Ascending aorta (tissue), 2 donors: Measurements from ENCODE around the gene ZSCAN26. TPM values are rescaled to one million over a fixed set of nuclear protein-coding genes. Genes with fewer than 3 reads are reported as not detected.
"Not testable (repeated sequence)": the region's sequence is repeated elsewhere in the genome, so short reads cannot be mapped to it uniquely, and the experiment has no call there.

Experiments
- DNase-seq, 2 donors: peaks; one replicate each; pipeline ENCODE4 v3.0.0-alpha.2; 2019; ENCODE audit warnings: low spot score in 2 of 2
- H3K27ac ChIP-seq, 2 donors: fragments of 200-600 bp; sonication (generic); one replicate each; pipeline ENCODE4 v1.5.1; 2016 to 2017; ENCODE audit warnings: mild to moderate bottlenecking in 1 of 2
- H3K27me3 ChIP-seq: fragments of 200-600 bp; sonication (generic); one replicate; pipeline ENCODE4 v1.5.1; 2017
- H3K36me3 ChIP-seq, 2 donors: fragments of 200-600 bp; sonication (generic); one replicate each; pipeline ENCODE4 v1.5.1; 2016
- H3K4me1 ChIP-seq, 2 donors: fragments of 200-600 bp; sonication (generic); one replicate each; pipeline ENCODE4 v1.5.1; 2016 to 2017; ENCODE audit warnings: mild to moderate bottlenecking in 1 of 2
- H3K4me3 ChIP-seq, 2 donors: fragments of 200-600 bp; sonication (generic); one replicate each; pipeline ENCODE4 v1.5.1; 2016 to 2017; ENCODE audit warnings: mild to moderate bottlenecking in 1 of 2
- H3K9me3 ChIP-seq, 2 donors: fragments of 200-600 bp; sonication (generic); one replicate each; pipeline ENCODE4 v1.5.1; 2016
- CTCF ChIP-seq, 3 experiments: fragments of 200-600 bp in 2 of 3; fragments of 450-650 bp in 1 of 3; sonication (generic) in 2 of 3; IDR thresholded peaks; one replicate each; pipeline ENCODE4 v1.5.1; 2016 to 2019; ENCODE audit warnings: antibody characterized with exemption in 3 of 3, mild to moderate bottlenecking in 1 of 3, moderate library complexity in 1 of 3
- intact Hi-C: fragments of 100-400 bp; cut with DNase I; formaldehyde crosslinking; loops from one replicate; pipeline ENCODE4 v1.15.1; 2023
- total RNA-seq: library from RNA; depleted of rRNA; stranded (reverse); fragments of >200 nt; gene quantifications from one replicate; pipeline ENCODE4 v1.1.0, GENCODE V29; 2016

The ZSCAN26 gene
- total RNA-seq, 1 donor from 2014 or later, result 2.6 TPM

- H3K4me3 ChIP-seq, result no peak overlapping the region
- H3K36me3 ChIP-seq, result peaks cover 8 to 18% of the 10 kb centered on the region in 2 donors
- intact Hi-C loops, result no loop called here
- TF ChIP-seq CTCF (IDR thresholded peaks at IDR 0.05), result no peak
- peaks cover 0 to 8% of the 10 kb centered on the region in 2 donors for H3K9me3 ChIP-seq
- no peak overlapping the region for H3K27ac ChIP-seq
- no peaks in the 10 kb centered on the region for H3K4me1 ChIP-seq
- H3K27me3 ChIP-seq, result no peaks in the 10 kb centered on the region
- no peak for DNase-seq
These were observed 36.6 kb downstream of the ZSCAN26 start for GRCh38 chr6:28303570-28303969.

DNA sequence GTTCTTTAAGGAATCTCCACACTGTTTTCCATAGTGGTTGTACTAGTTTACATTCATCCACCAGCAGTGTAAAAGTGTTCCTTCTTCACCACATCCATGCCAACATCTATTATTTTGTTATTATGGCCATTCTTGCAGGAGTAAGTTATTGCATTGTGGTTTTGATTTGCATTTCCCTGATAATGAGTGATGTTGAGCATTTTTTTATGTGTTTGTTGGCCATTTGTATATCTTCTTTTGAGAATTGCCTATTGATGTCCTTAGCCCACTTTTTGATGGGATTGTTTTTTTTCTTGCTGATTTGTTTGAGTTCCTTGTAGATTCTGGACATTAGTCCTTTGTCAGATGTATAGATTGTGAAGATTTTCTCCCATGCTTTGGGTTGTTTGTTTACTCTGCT lies 39.4 kb downstream of the ZSCAN26 start:
- H3K27ac ChIP-seq, H3K4me3 ChIP-seq, H3K4me1 ChIP-seq, intact Hi-C loops, H3K36me3 ChIP-seq, DNase-seq, H3K27me3 ChIP-seq: not testable (repeated sequence)
- peaks cover 0 to 24% of the 10 kb centered on the region in 2 donors for H3K9me3 ChIP-seq

DNA sequence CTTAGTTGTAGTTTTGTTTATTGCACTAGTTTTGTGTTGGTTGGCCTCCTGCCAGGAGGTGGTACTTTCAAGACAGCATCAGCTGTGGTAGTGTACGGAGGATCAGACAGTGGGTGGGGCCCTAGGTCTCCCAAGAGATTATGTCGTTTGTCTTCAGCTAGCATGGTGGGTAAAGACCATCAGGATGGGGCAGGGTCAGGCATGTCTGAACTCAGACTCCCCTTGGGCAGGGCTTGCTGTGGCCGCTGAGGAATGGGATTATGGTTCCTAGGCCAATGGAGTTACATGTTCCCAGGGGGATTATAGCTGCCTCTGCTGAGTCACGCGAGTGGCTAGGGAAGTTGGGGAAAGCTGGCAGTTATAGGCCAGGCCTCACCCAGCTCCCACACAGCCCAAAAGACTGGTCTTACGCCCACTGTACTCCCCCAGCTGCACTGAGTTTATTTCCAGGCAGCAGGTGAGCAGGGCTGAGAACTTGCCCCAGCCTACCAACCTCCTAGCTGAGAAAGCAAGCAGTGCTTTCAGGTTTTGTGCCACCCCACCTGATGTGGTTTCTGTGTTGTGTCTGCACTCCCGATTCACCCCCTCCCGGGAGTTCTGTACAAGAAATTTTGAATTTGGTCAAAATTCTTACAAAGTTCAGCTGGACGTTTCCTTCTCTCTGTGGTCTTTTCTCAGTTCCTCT lies 44.3 kb downstream of the ZSCAN26 start:
- peaks cover 7 to 12% of the 10 kb centered on the region in 2 donors for H3K36me3 ChIP-seq
- no peak overlapping the region for H3K27ac ChIP-seq
- H3K4me3 ChIP-seq, result no peak overlapping the region
- no peak for DNase-seq
- intact Hi-C loops, result no loop called here
- H3K27me3 ChIP-seq, result no peaks in the 10 kb centered on the region
- peaks cover 0 to 24% of the 10 kb centered on the region in 2 donors for H3K9me3 ChIP-seq
- H3K4me1 ChIP-seq, result no peaks in the 10 kb centered on the region
- TF ChIP-seq CTCF (IDR thresholded peaks at IDR 0.05), result no peak

DNA sequence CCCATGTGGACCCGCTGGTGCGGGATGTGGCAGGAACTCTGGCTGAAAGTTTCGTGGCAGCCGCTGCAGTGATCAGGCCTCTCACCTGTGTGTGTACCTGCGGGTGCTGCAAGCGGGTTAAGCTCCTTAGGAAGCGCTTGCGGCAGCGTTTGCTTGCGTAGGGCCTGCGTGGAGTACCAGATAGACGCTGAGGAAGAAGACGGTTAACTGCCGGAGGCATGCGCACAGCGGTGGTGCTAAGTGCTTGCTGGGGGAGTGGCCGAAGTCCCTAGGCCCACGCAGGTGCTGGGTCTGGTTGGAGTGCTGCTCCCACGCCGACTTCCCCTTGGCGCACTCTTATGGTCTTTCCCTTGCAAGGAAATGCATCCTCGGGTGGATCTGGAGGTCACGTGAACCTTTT lies 46.0 kb downstream of the ZSCAN26 start:
- no peak overlapping the region for H3K27ac ChIP-seq
- peaks cover 7 to 12% of the 10 kb centered on the region in 2 donors for H3K36me3 ChIP-seq
- H3K27me3 ChIP-seq, result no peaks in the 10 kb centered on the region
- H3K4me1 ChIP-seq, result no peaks in the 10 kb centered on the region
- no peak for TF ChIP-seq CTCF (IDR thresholded peaks at IDR 0.05)
- H3K4me3 ChIP-seq, result no peak overlapping the region
- H3K9me3 ChIP-seq, result peaks cover 0 to 18% of the 10 kb centered on the region in 2 donors
- DNase-seq, result no peak
- intact Hi-C loops, result no loop called here

- DNase-seq, result no peak
- H3K9me3 ChIP-seq, result peaks cover 7 to 17% of the 10 kb centered on the region in 2 donors
- intact Hi-C loops, result no loop called here
These were observed 48.7 kb downstream of the ZSCAN26 start for GRCh38 chr6:28315628-28316027.

GRCh38 chr6:28317866-28318265 lies 50.9 kb downstream of the ZSCAN26 start:
- Histone ChIP-seq H3K9me3 (peaks cover 7 to 13% of the 10 kb centered on the region in 2 donors), H3K36me3 (peaks cover 0 to 13% of the 10 kb centered on the region in 2 donors)
- H3K4me1 ChIP-seq, DNase-seq, H3K4me3 ChIP-seq, intact Hi-C loops, H3K27ac ChIP-seq, H3K27me3 ChIP-seq: not testable (repeated sequence)

More at GRCh38 chr6:28315628-28316027, 48.7 kb downstream of the ZSCAN26 start:
- TF ChIP-seq CTCF (IDR thresholded peaks at IDR 0.05), result no peak
- Histone ChIP-seq H3K27me3 (no peaks in the 10 kb centered on the region), H3K27ac (no peak overlapping the region), H3K4me1 (no peaks in the 10 kb centered on the region), H3K4me3 (no peak overlapping the region), H3K36me3 (peaks cover 7 to 12% of the 10 kb centered on the region in 2 donors)
